Choroid plexus epithelial cell (primary cell): ENCODE results near the gene UCHL1.

Source experiments
- DNase-seq: peaks from one replicate; pipeline ENCODE4 v3.0.0-alpha.2; 2010; ENCODE audit warnings: low read depth
- H3K4me3 ChIP-seq: 2 replicates; pipeline ENCODE4 v1.5.1; 2011; ENCODE audit warnings: low read depth, mild to moderate bottlenecking, control low read depth, low read length, moderate library complexity
- CTCF ChIP-seq: conservative IDR thresholded peaks from 2 replicates; pipeline ENCODE4 v1.5.1; 2011; ENCODE audit warnings: low read depth, mild to moderate bottlenecking, control low read depth, inconsistent platforms, low read length, moderate library complexity

UCHL1 gene

GRCh38 chr4:41217374-41217773 lies 39.4 kb upstream of the UCHL1 start:
- no peak for TF ChIP-seq CTCF
- H3K4me3 ChIP-seq: no peak overlapping the region
- DNase-seq: no peak

DNA sequence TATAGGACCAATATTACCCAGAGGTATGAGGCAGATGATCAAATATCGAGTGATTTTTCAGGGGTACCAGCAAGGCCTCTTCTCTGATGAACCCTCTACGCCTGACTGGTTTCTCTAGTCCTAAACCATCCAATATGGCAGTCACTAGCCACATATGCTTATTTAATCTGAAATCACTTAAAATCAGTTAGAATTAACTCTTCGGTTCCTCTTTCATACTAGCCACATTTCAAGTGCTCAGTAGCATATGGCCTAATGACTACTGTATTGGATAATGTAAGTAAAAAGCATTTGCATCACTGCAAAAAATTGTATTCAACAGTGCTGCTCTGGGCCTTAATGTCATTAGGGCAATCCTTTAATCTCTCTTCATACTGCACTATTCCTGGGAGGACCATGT lies 38.0 kb upstream of the UCHL1 start:
- no peak for TF ChIP-seq CTCF
- no peak overlapping the region for H3K4me3 ChIP-seq
- no peak for DNase-seq

DNA sequence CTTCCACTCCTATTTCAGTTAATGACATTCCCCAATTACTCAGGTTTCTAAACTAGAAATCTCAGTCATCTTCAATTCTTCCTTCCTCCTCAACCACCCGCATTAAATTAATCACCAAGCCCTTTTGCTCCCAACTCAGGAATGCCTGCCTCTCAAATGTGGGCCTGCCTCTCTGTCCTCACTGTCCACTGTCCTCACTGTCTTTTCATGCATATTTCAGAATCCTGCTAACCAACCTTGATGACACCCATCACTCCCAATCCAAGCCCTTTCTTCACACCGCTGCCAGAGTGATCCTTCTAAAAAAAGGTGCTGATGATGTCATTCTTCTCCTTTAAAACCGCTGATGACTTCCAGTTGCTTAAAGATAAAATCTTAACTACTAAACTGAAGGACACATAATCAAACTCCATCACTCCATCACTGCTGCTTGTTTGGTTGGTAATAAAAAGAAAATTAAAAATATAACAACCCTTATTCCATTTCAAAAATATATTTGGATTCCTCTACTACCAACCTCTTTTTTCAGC lies 37.2 kb upstream of the UCHL1 start:
- DNase-seq: no peak
- TF ChIP-seq CTCF: no peak
- no peak overlapping the region for H3K4me3 ChIP-seq

- no peak for TF ChIP-seq CTCF
- H3K4me3 ChIP-seq: no peak overlapping the region
- no peak for DNase-seq
Observed at GRCh38 chr4:41221850-41222645, 34.7 kb upstream of the UCHL1 start.

- H3K4me3 ChIP-seq: no peak overlapping the region
- TF ChIP-seq CTCF: no peak
- DNase-seq: no peak
Observed at GRCh38 chr4:41227902-41228301, 28.8 kb upstream of the UCHL1 start.

DNA sequence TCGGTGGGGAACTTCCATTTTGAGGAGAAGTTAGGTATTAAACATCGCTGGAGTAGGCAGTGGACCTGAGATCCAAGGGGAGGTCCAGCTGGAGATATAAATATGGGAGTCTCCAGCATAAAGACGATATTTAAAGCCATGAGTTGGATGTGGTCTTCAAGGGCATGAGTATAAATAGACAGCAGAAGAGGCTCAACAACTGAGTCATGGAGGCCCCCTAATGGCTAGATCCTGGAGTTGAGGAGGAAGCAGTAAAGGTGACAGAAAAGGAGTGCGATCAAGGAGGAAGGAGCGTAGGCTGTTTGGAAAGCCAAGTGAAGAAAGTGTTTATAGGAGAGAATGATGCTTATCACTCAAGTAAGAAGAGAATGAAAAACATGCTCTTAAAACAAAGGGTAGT lies 24.3 kb upstream of the UCHL1 start:
- peak; percentile 49 for DNase-seq
- peak; percentile 49 for TF ChIP-seq CTCF
- no peak overlapping the region for H3K4me3 ChIP-seq

GRCh38 chr4:41232856-41233255 lies 23.9 kb upstream of the UCHL1 start:
- DNase-seq: no peak
- no peak for TF ChIP-seq CTCF
- no peak overlapping the region for H3K4me3 ChIP-seq
